Measurements from ENCODE around the gene COPB1. TPM values are rescaled to one million over a fixed set of nuclear protein-coding genes. Genes with fewer than 3 reads are reported as not detected.
"Not testable (repeated sequence)": the region's sequence is repeated elsewhere in the genome, so short reads cannot be mapped to it uniquely, and the experiment has no call there.

COPB1 gene
- polyA plus RNA-seq (2012; ENCODE audit: insufficient read depth, insufficient read length), result 75.6 TPM

- DNase-seq (ENCODE audit: low read depth, low spot score), result peak; percentile 95
- peak within 1 kb of the TSS; percentile 81 for H3K4me3 ChIP-seq (ENCODE audit: low read length)
Observed at GRCh38 chr11:14499560-14500180, at the start of gene COPB1. Gene COPB1 (minus strand): TSS chr11:14499811. CDS start chr11:14498928, 883 bp downstream.

GRCh38 chr11:14547440-14547839, 47.8 kb upstream of the COPB1 start:
- no peak overlapping the region for H3K4me3 ChIP-seq (ENCODE audit: low read length)
- DNase-seq (ENCODE audit: low read depth, low spot score), result no peak

GRCh38 chr11:14546672-14547071, 47.1 kb upstream of the COPB1 start:
- no peak overlapping the region for H3K4me3 ChIP-seq (ENCODE audit: low read length)
- DNase-seq (ENCODE audit: low read depth, low spot score), result no peak

GRCh38 chr11:14544611-14545010, 45.0 kb upstream of the COPB1 start:
- no peak for DNase-seq (ENCODE audit: low read depth, low spot score)
- H3K4me3 ChIP-seq (ENCODE audit: low read length), result no peak overlapping the region

- no peak overlapping the region for H3K4me3 ChIP-seq (ENCODE audit: low read length)
- DNase-seq (ENCODE audit: low read depth, low spot score), result no peak
Observed at GRCh38 chr11:14543260-14543659, 43.6 kb upstream of the COPB1 start.

GRCh38 chr11:14542324-14542723, 42.7 kb upstream of the COPB1 start:
- H3K4me3 ChIP-seq (ENCODE audit: low read length), result no peak overlapping the region
- DNase-seq (ENCODE audit: low read depth, low spot score), result no peak

GRCh38 chr11:14541192-14541947, 41.8 kb upstream of the COPB1 start:
- DNase-seq (ENCODE audit: low read depth, low spot score), result no peak
- no peak overlapping the region for H3K4me3 ChIP-seq (ENCODE audit: low read length)

GRCh38 chr11:14539982-14540421, 40.4 kb upstream of the COPB1 start:
- no peak overlapping the region for H3K4me3 ChIP-seq (ENCODE audit: low read length)
- no peak for DNase-seq (ENCODE audit: low read depth, low spot score)

- DNase-seq (ENCODE audit: low read depth, low spot score), result no peak
- no peak overlapping the region for H3K4me3 ChIP-seq (ENCODE audit: low read length)
Observed at GRCh38 chr11:14538926-14539554, 39.4 kb upstream of the COPB1 start.

- no peak for DNase-seq (ENCODE audit: low read depth, low spot score)
- no peak overlapping the region for H3K4me3 ChIP-seq (ENCODE audit: low read length)
Observed at GRCh38 chr11:14538271-14538925, 38.8 kb upstream of the COPB1 start.

GRCh38 chr11:14537134-14537599, 37.6 kb upstream of the COPB1 start:
- DNase-seq (ENCODE audit: low read depth, low spot score), result peak; percentile 41
- H3K4me3 ChIP-seq (ENCODE audit: low read length), result peak overlapping the region; percentile 15; the same call in 1 of the 2 replicates

GRCh38 chr11:14535166-14535565, 35.6 kb upstream of the COPB1 start:
- H3K4me3 ChIP-seq (ENCODE audit: low read length); DNase-seq (ENCODE audit: low read depth, low spot score): not testable (repeated sequence)

GRCh38 chr11:14529951-14530350, 30.3 kb upstream of the COPB1 start:
- no peak for DNase-seq (ENCODE audit: low read depth, low spot score)
- no peak overlapping the region for H3K4me3 ChIP-seq (ENCODE audit: low read length)

GRCh38 chr11:14529321-14529720, 29.7 kb upstream of the COPB1 start:
- DNase-seq (ENCODE audit: low read depth, low spot score), result no peak
- no peak overlapping the region for H3K4me3 ChIP-seq (ENCODE audit: low read length)

GRCh38 chr11:14522801-14523200, 23.2 kb upstream of the COPB1 start:
- H3K4me3 ChIP-seq (ENCODE audit: low read length), result no peak overlapping the region
- DNase-seq (ENCODE audit: low read depth, low spot score), result no peak

GRCh38 chr11:14522245-14522644, 22.6 kb upstream of the COPB1 start:
- no peak overlapping the region for H3K4me3 ChIP-seq (ENCODE audit: low read length)
- DNase-seq (ENCODE audit: low read depth, low spot score), result no peak

- no peak for DNase-seq (ENCODE audit: low read depth, low spot score)
- H3K4me3 ChIP-seq (ENCODE audit: low read length), result peak overlapping the region; percentile 80
Observed at GRCh38 chr11:14520747-14521151, 21.1 kb upstream of the COPB1 start.

- peak; percentile 95 for DNase-seq (ENCODE audit: low read depth, low spot score)
- H3K4me3 ChIP-seq (ENCODE audit: low read length), result peak within 1 kb of the TSS; percentile 80
Observed at GRCh38 chr11:14519917-14520746, 20.5 kb upstream of the COPB1 start, which contains the start of gene PSMA1. Gene PSMA1 (minus strand): TSS chr11:14520386. CDS start chr11:14520299, 87 bp downstream.

- H3K4me3 ChIP-seq (ENCODE audit: low read length), result peak overlapping the region; percentile 80
- no peak for DNase-seq (ENCODE audit: low read depth, low spot score)
Observed at GRCh38 chr11:14519597-14519916, 19.9 kb upstream of the COPB1 start.

Data from Jurkat, Clone E6-1 (cell line).